ENCODE data around the gene FNIP2. TPM values are rescaled to one million over a fixed set of nuclear protein-coding genes. Genes with fewer than 3 reads are reported as not detected.

Gene FNIP2
- polyA plus RNA-seq, 1 experiment = 14.8 TPM

- no peak for DNase-seq (ENCODE audit: low read depth)
- Histone ChIP-seq H3K27me3 (ENCODE audit: control insufficient read depth, insufficient read depth, low read length) (no peaks in the 10 kb centered on the region), H3K4me3 (ENCODE audit: low read depth, low read length) (no peak overlapping the region), H3K36me3 (ENCODE audit: control insufficient read depth, insufficient read depth, low read length) (no peaks in the 10 kb centered on the region)
- ChIA-PET POLR2A (no interaction called here), CTCF (no interaction called here)
- TF ChIP-seq, protein P1, sequence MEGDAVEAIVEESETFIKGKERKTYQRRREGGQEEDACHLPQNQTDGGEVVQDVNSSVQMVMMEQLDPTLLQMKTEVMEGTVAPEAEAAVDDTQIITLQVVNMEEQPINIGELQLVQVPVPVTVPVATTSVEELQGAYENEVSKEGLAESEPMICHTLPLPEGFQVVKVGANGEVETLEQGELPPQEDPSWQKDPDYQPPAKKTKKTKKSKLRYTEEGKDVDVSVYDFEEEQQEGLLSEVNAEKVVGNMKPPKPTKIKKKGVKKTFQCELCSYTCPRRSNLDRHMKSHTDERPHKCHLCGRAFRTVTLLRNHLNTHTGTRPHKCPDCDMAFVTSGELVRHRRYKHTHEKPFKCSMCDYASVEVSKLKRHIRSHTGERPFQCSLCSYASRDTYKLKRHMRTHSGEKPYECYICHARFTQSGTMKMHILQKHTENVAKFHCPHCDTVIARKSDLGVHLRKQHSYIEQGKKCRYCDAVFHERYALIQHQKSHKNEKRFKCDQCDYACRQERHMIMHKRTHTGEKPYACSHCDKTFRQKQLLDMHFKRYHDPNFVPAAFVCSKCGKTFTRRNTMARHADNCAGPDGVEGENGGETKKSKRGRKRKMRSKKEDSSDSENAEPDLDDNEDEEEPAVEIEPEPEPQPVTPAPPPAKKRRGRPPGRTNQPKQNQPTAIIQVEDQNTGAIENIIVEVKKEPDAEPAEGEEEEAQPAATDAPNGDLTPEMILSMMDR (IDR thresholded peaks at IDR 0.05; ENCODE audit: insufficient read depth, low read depth, low read length) = no peak
Measured at GRCh38 chr4:158929939-158930638, 161.3 kb downstream of the FNIP2 start.

DNA sequence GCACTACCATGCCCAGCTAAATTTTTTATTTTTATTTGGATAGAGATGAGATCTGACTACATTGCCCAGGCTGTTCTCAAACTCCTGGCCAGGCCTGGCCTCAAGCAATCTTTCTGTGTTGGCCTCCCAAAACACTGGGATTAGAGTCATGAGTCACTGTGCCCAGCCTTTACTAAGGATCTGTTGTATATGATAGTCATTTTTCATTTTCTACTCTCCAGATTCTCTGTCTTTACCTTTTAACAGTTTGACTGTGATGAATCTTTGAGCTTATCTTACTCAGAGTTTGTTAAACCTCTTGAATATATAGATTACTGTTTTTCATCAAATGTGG, 161.8 kb downstream of the FNIP2 start:
- ChIA-PET POLR2A (no interaction called here), CTCF (interaction anchor here (1.2 kb wide), 1 partner anchor 159 kb away, joined by 3 read pairs; no protein-coding TSS in a partner anchor)
- Histone ChIP-seq H3K27me3 (ENCODE audit: control insufficient read depth, insufficient read depth, low read length) (no peaks in the 10 kb centered on the region), H3K36me3 (ENCODE audit: control insufficient read depth, insufficient read depth, low read length) (no peaks in the 10 kb centered on the region), H3K4me3 (ENCODE audit: low read depth, low read length) (no peak overlapping the region)
- DNase-seq (ENCODE audit: low read depth) = no peak
- TF ChIP-seq, protein P1 (IDR thresholded peaks at IDR 0.05; ENCODE audit: insufficient read depth, low read depth, low read length) = no peak

DNA sequence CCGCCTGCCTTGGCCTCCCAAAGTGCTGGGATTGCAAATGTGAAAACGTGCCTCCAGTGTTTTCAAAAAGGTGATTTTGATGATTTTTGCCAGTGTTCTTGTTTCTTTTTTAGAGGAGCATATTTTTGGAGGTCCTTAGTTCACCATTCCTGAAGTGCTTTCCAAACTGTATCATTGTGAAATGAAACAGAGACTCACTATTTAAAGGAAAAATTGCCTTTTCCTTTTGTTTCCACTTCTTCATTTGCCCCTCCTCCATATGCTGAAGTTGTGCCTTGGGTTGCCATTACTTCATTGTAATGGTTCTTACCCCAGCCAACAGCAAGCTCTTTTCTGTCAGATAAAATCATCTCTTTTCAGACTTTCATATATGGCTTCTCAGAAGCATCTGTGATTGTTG, 164.4 kb downstream of the FNIP2 start:
- CTCF ChIA-PET = interaction anchor here (1.0 kb wide), 1 partner anchor 18 kb away, joined by 3 read pairs; no protein-coding TSS in a partner anchor
- TF ChIP-seq, protein P1 (IDR thresholded peaks at IDR 0.05; ENCODE audit: insufficient read depth, low read depth, low read length) = no peak
- H3K4me3 ChIP-seq (ENCODE audit: low read depth, low read length) = no peak overlapping the region
- no peaks in the 10 kb centered on the region for H3K27me3 ChIP-seq (ENCODE audit: control insufficient read depth, insufficient read depth, low read length)
- no peak for DNase-seq (ENCODE audit: low read depth)
- H3K36me3 ChIP-seq (ENCODE audit: control insufficient read depth, insufficient read depth, low read length) = no peaks in the 10 kb centered on the region
- POLR2A ChIA-PET = no interaction called here

DNA sequence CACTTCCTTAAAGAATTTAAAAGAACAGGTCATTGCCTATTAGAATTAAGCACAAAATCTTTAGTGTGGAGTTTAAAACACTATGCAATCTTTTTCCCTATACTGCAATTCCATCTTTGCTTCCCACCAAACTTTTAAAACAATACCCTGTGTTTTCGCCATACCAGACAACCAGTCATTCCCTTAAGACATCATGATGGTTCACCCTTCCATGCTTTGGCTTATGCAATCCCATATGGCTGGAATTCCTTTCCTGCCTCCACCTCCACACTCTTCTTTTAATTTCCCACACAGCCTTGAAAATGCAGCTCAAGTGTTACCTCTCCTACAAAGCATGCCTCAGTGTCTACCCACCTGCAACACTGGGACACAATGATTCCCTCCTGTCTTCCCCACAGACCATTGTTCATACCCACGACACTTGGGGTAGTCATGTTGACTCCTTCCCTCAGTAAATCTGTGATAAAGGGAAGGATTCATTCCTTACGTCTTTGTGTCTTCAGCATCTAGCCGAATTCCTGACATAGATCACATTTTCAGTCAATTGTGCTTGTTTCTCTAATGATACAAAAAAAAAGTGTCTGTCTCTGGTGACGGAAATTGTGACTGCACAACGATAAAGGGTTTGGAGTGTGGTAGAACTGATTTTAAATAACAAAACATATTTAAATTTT, 166.3 kb downstream of the FNIP2 start:
- ChIA-PET POLR2A (no interaction called here), CTCF (interaction anchor here (1.1 kb wide), 1 partner anchor 62 kb away, joined by 3 read pairs; no protein-coding TSS in a partner anchor)
- TF ChIP-seq, protein P1 (IDR thresholded peaks at IDR 0.05; ENCODE audit: insufficient read depth, low read depth, low read length) = no peak
- no peak for DNase-seq (ENCODE audit: low read depth)
- Histone ChIP-seq H3K27me3 (ENCODE audit: control insufficient read depth, insufficient read depth, low read length) (no peaks in the 10 kb centered on the region), H3K4me3 (ENCODE audit: low read depth, low read length) (no peak overlapping the region), H3K36me3 (ENCODE audit: control insufficient read depth, insufficient read depth, low read length) (no peaks in the 10 kb centered on the region)

DNA sequence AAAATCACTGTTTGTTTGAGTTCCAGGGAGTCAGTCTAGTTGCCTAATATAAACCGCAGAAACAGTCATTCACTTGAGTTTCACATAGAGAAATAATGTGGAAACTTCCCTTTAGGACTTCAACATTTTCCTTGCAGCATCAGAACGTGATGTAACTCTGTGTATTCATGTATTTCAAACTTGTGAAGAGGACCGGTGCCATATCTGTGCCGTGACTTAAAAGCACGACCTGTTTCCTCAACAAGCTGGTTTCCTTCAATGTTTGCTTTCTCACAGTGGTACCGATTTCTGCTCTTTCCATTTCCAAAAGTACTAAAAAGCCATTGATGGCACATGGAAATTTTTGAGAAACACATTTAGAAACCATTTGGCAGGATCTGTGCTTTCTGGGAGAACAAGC, 167.4 kb downstream of the FNIP2 start:
- TF ChIP-seq, protein P1 (IDR thresholded peaks at IDR 0.05; ENCODE audit: insufficient read depth, low read depth, low read length) = no peak
- CTCF ChIA-PET = no interaction called here
- H3K4me3 ChIP-seq (ENCODE audit: low read depth, low read length) = no peak overlapping the region

More for the DNA sequence above, 167.4 kb downstream of the FNIP2 start:
- POLR2A ChIA-PET = no interaction called here
- Histone ChIP-seq H3K36me3 (ENCODE audit: control insufficient read depth, insufficient read depth, low read length) (no peaks in the 10 kb centered on the region), H3K27me3 (ENCODE audit: control insufficient read depth, insufficient read depth, low read length) (no peaks in the 10 kb centered on the region)
- no peak for DNase-seq (ENCODE audit: low read depth)
